AG20443 (cell line): Measurements from ENCODE around the gene CD7.

ENCODE experiments used
- DNase-seq: peaks from one replicate; pipeline ENCODE4 v3.0.0; 2012; ENCODE audit warnings: low spot score, mixed read lengths

The CD7 gene

DNA sequence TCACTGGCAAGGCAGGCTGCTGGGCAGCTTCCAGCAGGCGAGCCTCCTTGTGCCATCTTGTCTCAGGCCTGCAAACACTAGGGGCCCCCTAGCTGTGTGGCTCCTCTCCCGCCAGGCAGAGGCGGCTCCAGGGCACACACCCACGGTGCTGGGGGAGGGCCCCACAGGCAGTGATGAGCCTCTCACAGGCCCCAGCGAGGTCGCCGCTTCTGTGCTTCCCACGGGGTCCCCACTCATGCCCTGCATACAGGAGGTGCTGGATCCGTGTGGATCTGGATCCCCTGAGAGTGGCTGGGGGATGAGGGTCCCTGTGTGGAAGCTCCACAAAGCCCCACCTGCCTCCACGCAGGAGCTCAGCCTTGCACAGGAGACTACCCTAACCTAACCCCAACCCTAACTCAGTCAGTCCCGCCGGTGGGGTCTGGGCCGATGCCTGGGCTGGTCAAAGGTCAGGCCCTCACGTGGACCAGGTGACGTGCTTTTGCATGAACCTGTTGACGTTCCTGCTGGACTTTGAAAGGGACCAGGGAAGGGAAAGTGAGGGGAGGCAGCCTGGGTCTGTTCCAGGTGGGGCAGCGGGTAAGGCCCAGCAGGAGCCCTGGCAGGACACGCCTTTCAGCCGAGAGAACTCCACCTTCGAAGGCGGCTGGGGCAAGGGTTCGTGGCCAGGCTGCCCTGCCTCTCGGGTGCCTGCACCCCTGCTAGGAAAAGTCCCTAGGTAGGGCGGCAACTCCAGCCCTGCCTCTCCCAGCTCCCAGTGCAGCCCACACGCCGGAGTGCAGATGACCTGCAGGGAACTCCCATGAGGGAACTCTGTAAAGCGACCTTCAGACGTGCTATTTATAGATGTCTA is 11.0 kb upstream of the CD7 start:
- DNase-seq = no peak

DNA sequence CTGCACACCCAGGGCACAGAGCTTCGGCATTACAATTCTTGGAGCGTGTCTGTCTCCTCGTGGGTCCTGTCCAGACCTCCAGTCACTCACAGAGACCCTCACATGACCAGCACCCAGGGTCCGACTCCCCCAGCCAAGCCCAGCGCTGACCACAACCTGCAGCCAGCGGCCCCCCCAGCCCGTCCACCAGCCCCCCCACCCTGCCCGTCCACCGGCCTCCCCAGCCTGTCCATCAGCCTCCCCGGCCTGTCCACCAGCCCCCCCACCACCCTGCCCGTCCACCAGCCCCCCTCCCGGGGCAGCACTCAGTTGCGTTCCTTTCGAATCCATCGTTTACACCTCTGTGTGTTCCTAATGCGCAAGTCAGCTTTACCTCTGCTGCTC is 10.3 kb upstream of the CD7 start:
- no peak for DNase-seq

DNA sequence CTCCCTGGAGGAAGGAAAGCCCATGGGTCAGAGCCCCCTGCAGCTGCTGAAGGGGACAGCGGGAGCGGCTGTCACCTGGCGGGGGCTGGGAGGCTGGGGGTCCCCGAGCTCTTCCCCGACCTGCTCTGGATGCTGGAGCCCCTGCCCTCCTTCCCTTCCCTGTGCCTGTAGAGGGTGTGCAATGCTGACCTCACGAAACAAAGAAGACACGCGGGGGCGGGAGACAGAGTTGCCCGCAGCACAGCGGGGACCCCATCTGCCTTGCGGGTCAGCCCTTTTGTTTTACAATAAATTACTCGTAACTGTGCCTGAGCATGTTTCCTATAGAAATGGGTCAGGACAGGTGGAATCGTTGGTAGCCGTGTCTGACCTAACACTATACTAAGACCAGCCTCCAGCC is 9.9 kb upstream of the CD7 start:
- no peak for DNase-seq

- DNase-seq = no peak
Measured at GRCh38 chr17:82325286-82326180, 8.1 kb upstream of the CD7 start.

GRCh38 chr17:82324566-82325285 is 7.3 kb upstream of the CD7 start:
- no peak for DNase-seq

DNA sequence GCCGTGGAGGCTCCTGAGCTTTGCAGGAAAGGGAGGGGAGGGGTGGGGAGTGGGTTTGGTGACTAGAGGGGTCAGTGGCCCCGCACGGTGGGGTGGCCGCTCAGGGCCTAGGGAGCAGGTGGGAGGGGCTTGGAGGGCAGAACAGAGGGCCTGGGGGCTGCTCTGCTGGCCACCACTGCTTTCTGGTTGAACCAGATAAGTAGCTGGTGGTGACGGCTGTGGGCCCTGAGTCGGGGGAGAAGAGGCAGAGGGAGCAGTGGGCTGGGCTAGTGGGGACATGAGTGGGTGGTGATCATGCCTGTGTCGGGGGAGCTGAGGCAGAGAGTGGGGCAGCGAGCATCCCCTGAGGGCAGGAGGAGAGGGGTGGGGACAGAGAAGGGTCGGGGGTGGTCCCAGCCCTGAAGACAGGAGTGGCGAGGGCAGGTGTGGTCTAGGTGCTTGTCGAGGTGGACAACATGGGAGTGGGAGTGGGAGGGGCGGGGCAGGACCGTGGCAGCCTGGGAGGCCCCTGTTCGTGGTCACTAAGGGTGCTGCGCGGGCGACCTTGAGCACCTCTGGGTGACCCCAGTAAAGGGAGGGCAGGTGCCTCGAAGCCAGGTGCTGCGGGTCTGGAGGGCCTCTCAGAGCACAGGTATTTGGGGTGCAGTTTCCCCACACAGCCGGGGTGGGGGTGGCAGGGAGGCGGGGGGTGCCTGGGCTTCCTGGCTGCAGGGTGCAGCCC is 6.3 kb upstream of the CD7 start:
- DNase-seq = no peak

- no peak for DNase-seq
Measured at GRCh38 chr17:82322526-82323453, 5.4 kb upstream of the CD7 start.

GRCh38 chr17:82321947-82322466 is 4.6 kb upstream of the CD7 start:
- DNase-seq = no peak

DNA sequence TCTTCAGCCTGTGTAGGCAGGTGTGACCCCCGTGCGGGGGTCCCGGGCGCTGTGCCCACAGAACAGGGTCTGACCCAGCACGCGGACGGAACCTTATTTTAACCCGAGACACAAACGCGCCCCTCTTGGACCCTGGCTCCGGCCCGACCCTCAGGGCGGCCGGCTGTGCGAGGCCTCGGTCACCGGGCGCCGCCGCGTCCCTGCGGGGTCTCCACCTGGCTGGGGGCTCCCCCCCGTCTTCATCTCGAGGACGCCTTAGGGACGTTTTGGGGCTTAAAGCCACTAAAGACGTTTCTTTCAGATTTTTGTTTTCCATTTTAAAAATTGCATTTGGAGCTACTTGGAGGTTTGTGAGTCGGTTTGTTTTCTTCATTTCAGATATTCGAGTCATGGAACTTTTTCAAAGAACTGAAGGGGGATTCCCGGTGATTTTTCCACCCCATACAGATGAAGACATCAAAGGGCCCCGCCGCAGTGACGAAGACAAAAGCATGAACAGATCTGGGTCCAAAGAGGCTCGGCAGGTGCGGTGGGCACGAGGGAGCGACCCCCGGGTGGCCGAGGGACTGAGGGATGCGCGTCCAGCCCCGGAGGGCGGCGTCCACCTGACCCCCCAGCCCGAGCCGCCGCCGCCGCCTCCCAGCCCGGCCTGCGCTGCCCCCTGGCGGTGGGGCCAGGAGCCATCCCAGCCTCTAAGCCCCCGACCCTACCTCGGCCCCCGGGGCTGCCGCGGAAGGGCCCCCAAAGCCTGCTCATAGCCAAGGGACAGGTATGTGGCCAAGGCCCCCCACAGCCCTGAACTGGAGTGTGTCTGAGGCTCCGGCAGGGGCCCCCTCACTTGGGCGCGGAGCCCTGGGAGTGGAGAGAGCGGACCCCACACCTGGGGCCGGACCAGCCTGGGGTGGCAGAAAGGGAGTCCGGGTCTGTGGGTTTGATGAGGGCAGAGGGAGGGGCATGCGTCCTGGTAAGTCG is 3.8 kb upstream of the CD7 start:
- peak; percentile 72 for DNase-seq

DNA sequence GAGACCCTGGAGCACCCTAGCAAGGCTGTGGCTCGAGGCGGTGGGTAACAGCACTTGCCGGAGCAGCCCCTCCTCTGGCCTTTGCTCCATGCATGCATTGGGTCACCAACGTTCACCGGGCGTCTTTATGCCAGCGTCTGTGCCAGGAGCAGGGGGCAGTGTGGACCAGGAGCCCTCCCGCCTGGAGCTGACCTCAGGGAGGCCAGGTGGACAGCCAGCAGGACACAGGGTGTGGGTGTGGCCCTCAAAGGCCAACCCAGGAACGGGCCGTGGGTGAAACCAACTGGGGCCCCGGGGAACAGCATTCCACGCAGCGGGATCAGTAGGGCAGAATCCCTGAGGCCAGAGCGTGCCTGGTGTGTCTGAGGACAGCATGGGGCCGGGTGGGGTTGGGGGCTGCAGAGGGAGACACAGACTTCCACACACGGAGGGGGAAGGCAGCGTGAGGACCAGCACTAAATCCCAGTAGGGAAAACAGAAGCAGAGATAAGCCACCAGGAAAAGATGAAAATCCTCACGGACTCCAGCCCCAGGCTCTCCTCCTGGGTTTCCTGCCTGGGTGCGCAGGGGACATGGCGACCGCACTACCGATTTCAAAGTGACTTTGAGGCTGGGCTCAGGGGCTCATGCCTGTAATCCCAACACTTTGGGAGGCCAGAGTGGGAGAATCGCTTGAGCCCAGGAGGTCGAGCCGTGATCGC is 2.9 kb upstream of the CD7 start:
- no peak for DNase-seq

DNA sequence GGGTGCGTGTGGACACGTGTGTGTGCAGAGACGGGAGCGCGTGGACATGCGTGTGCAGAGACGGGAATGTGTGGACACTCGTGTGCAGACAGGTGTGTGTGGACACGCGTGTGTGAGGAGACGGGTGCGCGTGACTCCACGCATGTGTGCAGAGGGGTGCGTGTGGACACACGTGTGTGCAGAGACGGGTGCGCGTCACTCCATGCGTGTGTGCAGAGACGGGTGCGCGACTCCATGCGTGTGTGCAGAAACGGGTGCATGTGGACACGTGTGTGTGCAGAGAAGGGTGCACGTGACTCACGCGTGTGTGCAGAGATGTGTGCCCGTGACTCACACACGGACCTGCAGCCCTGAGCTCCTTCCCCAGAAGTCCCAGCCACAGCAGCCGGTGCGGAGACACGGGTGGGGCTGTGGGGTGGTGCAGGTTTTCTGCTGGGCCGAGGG is 2.2 kb upstream of the CD7 start:
- no peak for DNase-seq

DNA sequence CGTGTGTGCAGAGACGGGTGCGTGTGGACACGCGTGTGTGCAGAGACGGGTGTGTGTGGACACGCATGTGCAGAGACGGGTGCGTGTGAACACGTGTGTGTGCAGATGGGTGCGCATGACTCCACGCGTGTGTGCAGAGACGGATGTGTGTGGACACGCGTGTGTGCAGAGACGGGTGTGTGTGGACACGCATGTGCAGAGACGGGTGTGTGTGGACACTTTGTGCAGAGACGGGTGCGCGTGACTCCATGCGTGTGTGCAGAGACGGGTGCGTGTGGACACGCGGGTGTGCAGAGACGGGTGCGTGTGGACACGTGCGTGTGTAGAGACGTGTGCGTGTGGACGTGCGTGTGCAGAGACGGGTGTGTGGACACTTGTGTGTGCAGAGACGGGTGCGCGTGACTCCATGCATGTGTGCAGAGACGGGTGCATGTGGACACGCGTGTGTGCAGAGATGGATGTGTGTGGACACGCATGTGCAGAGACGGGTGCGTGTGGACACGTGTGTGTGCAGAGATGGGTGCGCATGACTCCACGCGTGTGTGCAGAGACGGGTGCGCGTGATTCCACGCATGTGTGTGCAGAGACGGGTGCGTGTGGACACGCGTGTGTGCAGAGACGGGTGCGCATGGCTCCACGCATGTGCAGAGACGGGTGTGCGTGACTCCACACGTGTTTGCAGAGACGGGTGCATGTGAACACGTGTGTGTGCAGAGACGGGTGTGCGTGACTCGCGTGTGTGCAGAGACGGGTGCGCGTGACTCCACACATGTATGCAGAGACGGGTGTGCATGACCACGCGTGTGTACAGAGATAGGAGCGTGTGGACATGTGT is 1.6 kb upstream of the CD7 start:
- DNase-seq = no peak

GRCh38 chr17:82318169-82318498 is 726 bp upstream of the CD7 start:
- DNase-seq = no peak

- no peak for DNase-seq
Measured at GRCh38 chr17:82316651-82317393, 586 bp downstream of the CD7 start.

- DNase-seq = no peak
Measured at GRCh38 chr17:82315703-82316358, 1.6 kb downstream of the CD7 start.
